Activated CD8-positive, alpha-beta T cell treated with anti-CD3 and anti-CD28 coated beads, Interleukin-2, amount 10 ng/mL, durations not matched to agents 7 days and 5 days (primary cell): ENCODE measurements around the gene BSG. TPM values are rescaled to one million over a fixed set of nuclear protein-coding genes. Genes with fewer than 3 reads are reported as not detected.

Source experiments
- total RNA-seq, 2 experiments: library from RNA; stranded (reverse); gene quantifications; one replicate each; pipeline ENCODE4 v1.2.3, GENCODE V29; 2021

BSG gene
- total RNA-seq, 2 experiments from 2014 or later, result 207 to 217 TPM

Other genes starting within 250 kb of the BSG start
- gene MIER2, start 227.8 kb upstream of the BSG start, total RNA-seq, result 10 to 100 TPM; 21.6 to 23.1 TPM
- gene C2CD4C, start 163.4 kb upstream of the BSG start, total RNA-seq, result not detected
- gene SHC2, start 111.6 kb upstream of the BSG start, total RNA-seq, result not detected
- gene MADCAM1, start 76.1 kb upstream of the BSG start, total RNA-seq, result under 1 TPM; 0.16 to 0.39 TPM
- gene TPGS1, start 65.1 kb upstream of the BSG start, total RNA-seq, result 10 to 100 TPM; 20.1 to 20.7 TPM
- gene CDC34, start 40.8 kb upstream of the BSG start, total RNA-seq, result 10 to 100 TPM; 49.0 to 53.0 TPM
- gene GZMM, start 28.5 kb upstream of the BSG start, total RNA-seq, result 10 to 100 TPM; 86.9 to 87.3 TPM
- 1 to 10 TPM in 1 of 2 experiments, under 1 TPM in 1; 0.84 to 1.3 TPM for gene HCN2, start 17.3 kb downstream of the BSG start, total RNA-seq
- 10 to 100 TPM; 50.6 to 51.0 TPM for gene POLRMT, start 60.9 kb downstream of the BSG start, total RNA-seq
- gene FGF22, start 67.3 kb downstream of the BSG start, total RNA-seq, result not detected
- 10 to 100 TPM; 71.3 to 78.4 TPM for gene RNF126, start 90.6 kb downstream of the BSG start, total RNA-seq
- gene FSTL3, start 103.8 kb downstream of the BSG start, total RNA-seq, result 1 to 10 TPM; 2.2 to 3.0 TPM
- gene PRSS57, start 122.9 kb downstream of the BSG start, total RNA-seq, result not detected
- gene PALM, start 136.3 kb downstream of the BSG start, total RNA-seq, result not detected
- gene MISP, start 178.5 kb downstream of the BSG start, total RNA-seq, result not detected
- 100 to 1,000 TPM; 524 to 526 TPM for gene PTBP1, start 224.9 kb downstream of the BSG start, total RNA-seq
- gene PLPPR3, start 249.4 kb downstream of the BSG start, total RNA-seq, result not detected